ENCODE measurements around the gene TMEM9.

TMEM9 gene

DNA sequence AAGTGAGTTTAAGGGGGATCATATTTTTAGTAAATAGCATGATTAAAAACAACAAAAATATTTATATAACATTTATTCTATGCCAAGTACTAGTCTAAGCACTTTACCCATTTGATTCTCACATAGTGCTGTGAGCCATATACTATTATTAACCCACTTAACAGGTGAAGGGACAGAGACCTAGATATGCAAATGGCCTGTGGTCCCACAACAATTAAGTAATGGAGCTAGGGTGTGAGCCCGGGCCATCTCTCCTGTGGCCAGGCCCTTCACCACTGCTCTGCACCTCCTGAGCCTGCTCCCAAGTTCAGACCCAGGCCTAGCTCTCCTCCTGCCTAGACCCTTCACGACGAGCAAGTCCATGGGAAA, 27.8 kb downstream of the TMEM9 start:
- no peak for DNase-seq

DNA sequence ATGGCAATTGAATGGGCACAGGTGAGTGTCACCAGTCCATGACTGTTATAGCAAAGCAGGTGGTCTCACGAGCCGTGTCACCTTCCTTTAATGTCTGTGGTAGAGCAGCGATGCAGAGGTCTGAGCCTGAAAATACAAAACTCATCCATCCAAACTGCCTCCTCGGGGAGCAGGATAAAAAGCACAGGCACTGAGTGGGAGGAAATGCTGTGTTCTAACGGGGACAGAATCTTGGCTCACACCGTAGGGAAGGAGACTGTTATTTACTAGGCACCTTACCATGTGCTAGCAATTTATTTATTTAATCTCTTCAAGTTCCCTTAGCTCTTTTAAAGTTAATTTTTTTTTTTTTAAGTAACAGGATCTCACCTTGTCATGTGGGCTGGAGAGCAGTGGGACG, 28.5 kb downstream of the TMEM9 start:
- no peak for DNase-seq

DNA sequence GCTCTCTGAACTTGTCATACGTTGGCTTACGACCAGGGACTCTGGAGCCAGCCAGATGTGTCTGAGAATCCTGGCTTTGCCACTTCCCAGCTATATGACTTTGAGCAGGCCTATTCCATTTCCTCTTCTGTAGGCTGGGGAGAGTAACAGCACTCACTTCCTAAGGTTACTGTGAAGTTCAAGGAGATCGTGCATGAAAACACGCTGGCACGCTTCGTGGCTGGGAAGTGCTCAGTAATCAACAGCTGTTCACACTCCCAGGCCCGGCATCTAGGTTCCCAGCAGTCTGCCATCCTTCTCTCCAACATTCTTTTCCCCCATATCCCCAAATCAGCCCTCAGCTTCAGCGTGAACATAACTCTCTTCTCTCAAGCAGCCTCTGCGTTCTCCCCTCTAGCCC, 29.3 kb downstream of the TMEM9 start:
- DNase-seq, result no peak

DNA sequence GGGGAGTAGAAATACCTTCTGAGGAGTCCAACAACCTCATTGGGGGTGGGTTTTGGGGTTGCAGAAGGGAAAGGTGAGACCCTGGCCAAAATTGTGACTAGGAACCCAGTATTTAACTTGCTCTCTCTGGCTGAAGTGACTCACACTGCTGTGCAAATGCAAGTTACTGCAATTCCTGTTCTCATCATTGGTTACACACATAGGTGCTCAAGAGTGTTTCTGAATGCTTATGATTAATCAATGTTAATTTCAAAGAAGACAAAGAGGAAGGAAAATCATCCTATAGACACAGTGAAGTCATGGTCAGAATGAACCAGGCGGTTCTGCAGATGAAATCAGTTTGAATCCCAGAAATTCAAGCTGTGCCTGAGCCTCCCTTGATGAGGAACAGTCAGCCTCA, 30.4 kb downstream of the TMEM9 start:
- no peak for DNase-seq

DNA sequence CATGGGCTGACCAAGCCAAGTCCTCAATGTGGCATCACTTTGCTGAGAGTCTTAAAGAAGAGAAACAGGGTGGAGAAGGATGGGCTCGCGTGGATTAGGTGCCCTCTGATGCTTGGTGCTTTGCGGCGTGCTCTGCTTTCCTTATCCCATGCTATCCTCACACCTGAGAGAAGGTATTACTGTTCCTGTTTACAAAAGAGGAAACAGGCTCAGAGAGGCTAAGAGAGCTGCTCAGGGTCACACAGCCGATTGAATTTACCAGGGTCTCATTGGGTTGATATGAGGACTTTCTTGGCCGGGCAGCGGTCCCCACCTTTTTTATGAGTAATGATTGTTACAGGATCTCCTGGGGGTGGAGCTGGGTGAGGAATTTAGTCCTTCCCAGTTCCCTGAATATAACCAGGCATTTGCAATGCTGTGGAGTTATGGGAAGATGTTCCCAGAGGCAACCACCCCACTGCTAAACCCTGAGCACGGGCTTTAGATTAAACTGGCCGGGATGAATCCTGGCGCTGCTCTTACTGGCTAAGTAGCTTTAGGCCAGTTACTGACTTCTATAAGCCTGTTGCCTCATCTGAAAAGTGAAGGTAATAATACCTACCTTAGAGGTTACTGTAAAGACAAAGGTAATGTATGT, 31.8 kb downstream of the TMEM9 start:
- DNase-seq, result no peak

DNA sequence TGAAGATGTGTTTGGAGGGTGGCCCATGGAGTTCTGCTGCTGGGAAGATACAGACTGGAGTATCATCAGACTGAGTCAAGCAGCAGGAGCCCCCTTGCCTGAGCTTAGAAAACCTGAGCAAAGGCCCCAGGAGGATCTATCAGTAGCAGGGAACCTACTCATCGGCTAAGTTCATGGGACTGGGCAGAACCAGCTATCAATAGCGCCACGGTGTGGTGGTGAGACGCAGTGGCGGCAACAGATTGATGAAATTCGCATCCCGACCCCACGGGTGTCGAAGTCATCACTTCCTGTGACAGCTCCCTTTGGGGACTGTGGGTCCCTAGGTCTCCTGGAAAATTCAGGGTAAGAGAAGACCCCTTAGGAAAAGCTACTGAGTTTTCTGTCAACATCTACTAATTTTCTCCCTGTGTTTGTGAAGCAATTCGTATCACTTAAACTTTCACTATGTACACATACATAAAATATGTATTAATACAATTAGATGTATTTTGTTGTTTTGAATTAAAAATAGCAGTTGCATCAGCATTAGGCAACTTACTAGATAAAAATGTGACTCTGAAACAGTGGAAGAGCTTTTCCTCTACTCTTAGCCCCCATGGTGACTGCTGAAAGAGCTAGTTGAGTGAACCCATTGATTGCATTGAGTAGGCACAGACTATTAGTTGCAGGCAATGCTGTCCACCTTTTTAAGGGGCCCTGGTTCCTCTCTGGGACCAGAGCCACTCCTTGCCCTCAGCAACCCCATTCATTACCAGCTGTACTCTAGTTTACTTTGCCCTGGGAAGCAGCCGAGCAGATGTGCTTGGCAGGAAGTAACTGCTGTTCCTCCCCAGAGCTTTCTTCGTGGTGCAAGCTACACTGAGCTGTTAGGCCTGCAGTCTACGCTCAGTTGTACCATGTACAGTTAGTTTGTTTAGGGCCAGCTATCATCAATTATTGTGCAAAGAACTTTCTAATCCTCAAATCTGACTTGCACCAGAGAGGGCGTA, 34.8 kb downstream of the TMEM9 start:
- peak; percentile 24 for DNase-seq

DNA sequence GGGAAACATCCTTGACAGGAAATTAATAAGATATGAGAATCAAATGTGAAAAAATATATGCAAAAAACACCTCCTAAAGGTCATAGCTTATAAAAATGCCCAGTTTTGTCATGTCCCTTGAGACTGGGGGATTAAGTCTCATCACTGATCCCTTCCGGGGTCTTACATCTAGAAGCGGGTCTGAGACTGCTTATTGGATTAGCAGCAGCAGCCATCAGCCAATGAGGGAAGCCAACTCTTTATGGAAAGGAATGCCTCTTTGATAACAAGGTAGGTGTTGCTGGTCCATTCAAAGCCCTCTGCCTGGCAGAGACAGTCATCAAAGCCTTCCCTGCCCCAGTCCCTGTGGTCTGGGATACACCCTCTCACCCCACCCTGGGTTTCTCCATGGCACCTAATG, 38.2 kb downstream of the TMEM9 start:
- no peak for DNase-seq

DNA sequence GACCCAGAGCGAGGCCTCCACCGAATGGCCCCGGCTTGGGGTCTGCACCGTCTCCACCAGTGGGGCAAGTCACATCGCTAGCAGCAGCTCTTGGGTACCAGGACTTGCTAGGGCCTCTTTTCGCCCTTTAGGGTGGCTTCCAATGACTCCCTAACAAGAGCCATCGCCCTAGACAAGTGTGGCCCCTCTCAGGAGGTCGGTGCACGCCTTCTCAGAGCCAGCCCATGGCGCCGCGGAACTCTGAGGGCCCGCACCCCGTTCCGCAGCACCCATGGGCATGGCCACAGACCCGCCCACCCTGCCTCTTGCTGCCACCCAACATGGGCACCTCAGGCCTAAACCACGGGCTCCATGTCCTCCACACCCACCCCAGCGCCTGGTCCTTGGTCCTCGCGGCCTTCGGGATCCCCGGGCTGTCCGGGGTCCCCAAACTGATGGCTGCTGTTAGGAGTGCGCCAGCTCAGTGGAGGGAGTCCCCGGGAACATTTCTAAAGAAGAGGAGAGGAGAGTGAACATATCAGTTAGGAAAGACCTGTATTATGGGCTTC, 38.8 kb downstream of the TMEM9 start:
- DNase-seq, result no peak

DNA sequence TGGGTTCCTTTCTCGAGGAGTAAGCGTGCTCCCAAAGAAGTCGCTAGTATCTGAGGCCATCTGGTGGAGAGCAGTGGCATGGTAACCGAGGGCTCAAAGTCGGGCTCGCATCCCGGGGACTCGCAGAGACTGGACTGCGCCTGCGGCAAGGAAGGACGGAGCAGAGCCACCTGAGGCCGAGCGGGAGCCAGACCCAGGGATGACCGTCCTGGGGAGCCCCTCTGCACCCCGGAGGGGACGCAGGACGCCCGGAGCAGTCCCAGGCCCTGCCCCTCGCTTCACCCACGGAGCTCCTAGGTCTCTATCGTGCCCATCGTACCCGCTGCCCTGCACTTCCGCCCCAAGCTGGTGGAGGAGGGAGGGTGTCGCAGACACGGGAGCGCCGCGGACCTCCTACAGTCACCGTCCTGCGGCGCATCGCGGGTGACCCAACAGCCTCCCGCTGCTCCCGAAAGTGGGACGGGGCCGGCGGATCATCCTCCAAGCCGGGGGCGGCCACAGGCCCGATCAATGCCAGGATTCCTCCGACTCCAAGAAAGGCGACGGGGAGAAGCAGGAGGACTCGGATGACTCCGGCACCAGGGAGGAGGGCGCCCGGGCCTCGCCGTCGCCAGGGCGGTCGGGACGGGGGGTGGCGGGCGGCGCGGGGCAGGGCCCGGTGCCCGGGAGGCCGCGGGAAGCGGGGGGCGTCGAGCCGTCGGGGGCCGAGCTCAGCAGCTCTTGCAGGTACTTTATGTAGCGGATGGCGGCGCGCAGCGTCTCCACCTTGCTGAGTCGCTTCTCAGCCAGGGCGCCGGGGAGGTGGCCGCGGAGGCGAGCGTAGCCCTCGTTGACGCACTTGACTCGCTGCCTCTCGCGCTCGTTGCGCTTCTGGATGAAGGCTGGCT, 39.8 kb downstream of the TMEM9 start:
- DNase-seq, result peak; percentile 94

DNA sequence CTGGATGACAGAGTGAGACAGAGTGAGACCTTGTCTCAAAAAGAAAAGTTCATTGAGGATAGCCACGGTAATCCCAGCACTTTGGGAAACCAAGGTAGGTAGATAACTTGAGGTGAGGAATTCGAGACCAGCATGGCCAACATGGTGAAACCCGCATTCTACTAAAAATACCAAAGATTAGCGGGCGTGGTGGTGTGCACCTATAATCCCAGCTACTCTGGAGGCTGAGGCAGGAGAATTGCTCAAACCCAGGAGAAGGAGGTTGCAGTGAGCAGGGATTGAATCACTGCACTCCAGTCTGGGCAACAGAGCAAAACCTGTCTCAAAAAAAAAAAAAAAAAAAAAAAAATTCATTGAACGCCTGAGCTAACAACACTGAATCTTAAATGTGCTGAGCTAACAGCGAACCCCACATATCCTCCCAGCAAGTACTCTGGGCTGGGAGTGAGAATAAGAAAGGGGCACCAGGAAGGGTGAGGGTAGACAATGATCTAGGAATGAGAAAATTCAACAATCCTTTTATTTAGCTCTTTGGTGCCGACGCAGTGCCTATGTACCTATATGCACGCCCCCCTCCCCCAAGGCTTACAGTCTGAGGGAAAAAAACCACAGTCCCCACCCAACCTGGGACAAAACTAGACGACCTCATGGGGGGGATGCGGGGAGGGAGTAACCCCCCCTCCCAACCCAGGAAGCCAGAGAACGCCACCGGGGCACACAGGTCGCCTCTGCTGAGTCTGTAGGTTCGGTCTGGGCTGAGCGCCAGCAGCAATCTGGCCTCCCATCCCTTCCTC, 40.6 kb downstream of the TMEM9 start:
- DNase-seq, result no peak

DNA sequence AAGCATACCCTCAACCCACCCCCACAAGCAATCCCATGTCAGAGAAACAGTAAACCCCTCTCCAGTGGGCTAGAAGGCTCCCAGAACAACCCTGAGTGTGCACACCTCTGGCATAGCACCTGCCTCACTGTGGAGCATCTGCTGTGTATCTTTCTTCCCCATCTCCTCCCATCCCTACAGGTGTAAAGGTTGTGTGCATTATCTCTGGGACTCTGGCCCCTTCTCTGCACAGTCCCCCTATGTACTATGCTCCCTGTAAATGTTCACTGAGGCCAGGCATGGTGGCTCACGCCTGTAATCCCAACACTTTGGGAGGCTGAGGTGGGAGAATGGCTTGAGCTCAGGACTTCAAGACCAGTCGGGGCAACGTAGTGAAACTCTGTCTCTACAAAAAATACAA, 41.3 kb downstream of the TMEM9 start:
- no peak for DNase-seq

DNA sequence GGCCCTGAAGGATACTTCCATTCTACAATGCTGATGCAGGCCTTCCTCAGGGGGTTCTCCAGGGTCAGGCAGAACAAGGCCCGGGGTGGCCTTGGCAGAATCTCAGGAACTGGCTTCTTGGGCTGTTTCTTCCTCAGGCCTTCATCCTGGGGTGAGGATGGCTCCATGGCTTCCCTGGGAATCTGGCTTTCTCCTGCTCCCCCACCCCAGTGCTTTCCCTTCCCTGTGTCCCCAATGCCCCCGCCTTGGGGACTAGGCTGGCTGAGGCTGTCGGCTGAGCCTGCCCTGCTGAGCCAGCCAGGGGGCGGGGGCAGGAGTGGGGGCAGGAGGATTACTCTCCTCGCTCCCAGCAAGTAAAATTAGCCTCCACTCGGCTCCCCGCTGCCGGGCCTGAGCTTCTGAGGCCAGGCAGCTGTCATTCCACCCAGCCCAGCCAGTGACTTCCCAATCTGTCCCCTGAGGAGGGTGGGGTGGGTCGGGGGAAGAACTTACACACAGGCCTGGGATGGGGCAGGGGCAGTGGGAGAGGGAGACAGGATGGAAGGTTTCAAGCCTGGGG, 42.0 kb downstream of the TMEM9 start, which contains the start of gene CACNA1S:
CACNA1S (minus strand) TSS at position 254 of the 559 bp plus-strand sequence; CDS start at position 167, 87 bp downstream.
- no peak for DNase-seq

DNA sequence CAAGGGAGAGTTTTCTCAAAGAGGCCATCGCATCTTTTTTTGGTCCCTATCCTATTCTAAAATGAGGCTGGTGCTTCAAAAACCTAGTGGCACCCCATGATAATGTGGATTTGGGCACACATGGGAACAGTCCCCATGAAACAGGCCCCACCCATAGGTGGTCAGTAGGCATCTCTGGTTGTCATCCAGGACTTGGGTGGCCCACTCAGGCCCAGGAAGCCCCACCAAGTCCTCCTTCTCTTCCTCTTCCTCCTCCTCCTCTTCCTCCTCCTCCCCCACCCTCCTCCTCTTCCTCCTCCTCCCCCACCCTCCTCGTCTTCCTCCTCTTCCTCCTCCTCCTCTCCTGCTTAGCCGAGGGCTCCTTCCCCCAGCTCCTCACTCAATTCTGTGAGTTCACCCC, 42.6 kb downstream of the TMEM9 start:
- DNase-seq, result no peak

DNA sequence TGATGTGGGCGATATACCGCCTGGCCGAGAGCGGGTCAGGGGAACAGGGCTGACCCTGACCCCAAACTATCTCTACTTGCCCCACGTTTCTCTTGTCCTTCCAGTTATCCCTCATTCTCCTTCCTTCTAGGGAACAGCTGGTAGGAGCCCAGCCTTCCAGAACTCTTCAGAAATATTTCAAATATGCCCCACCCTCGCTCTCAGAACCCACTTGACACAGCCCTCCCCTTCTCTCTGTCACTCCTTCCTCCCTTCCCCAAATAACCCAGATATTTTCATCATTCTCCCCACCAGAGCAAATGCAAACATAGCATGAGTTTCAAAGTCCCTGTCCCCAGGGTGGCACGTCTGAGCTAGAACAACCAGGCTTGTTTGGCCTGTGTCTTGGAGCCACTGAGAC, 43.1 kb downstream of the TMEM9 start:
- no peak for DNase-seq

DNA sequence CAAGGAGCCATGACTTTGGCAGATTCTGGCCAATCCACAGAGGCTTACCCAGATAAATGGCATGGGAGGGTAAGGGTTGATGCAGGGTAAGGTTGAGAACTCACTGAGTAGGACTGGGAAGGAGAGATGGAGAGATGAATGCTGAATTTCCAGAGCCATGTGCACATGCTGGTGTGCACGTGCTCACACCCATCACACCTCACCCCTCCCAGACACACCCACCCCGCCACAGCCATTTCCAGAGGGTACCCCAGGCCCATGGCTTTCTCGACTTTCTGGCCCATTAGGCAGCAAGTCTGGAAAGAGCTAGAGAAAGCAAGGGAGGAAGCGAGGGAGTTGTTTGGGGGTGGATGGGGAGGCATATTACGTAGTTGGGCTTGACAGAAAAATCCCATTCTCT, 43.7 kb downstream of the TMEM9 start:
- DNase-seq, result no peak

DNA sequence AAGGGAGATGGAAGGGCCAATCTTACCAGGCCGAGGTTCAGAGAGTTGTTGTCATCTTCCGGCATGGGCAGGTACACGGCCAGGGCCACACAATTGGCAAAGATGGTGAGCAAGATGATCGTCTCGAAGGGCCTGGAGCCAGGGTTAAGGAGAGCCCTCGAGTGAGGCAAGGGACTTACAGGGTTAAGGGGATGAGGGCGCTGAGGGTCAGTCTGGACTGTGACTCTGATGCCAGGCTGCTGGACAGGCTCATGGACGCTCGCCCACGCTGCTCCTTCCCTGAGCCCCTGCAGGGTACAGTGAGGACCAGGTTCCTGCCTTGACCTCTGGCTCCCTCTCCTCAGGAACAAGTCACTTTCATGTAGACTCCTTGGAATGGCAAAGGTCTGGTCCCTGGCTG, 44.1 kb downstream of the TMEM9 start:
- no peak for DNase-seq

DNA sequence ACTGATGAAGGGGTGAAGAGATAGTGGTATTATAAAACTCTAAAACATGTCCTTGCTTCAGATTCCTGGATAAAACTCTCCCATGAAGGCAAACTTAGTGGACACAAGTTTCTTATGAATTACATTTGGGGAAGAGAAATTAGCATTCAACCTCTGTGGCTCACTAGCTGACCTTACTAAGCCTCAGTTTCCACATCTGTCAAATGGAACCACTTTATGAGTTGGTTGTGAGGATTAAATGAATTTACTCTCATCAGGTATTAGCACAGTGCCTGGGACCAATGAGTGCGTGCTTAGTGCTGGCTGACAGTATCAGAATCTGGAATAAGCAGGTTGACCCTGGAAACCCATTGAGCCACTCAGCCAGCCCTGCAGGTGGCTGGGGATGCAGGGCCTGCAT, 44.6 kb downstream of the TMEM9 start:
- no peak for DNase-seq

DNA sequence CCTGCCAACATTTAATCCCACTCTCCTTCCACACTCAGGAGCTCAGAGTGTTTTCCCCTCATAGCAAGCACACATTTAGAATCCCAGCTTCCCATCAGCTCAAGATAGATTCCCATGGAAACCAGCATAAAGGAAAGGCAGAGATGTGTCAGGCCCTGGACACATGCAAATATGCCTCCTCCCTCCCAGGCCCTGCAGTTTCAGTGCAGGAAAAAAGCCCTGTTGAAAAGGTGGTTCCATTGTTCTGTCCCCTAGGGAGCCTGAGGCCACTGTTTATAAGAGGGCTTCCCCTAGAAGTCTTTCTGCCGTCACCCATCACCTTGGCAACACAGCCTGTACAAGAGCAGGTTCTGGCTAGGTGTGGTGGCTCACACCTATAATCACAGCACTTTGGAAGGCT, 45.7 kb downstream of the TMEM9 start:
- no peak for DNase-seq

DNA sequence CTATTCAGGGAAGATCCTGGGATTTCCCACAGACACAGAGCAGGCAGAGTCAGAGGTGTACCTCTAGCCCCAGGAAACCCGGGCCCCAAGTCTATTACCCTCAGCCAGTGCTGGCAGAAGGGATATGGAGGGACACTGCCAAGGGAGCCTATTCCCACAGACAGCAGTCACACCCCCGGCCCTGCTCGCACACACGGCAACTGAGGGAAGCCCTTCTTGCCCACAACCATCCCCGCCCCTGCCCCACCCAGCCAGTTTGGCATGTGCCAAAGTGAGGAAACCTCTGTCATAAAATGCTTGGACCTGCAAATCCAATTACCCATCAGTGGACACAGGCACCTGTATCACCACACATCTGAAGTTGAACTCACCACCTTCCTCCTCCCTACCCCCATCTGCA, 48.6 kb downstream of the TMEM9 start:
- DNase-seq, result no peak

DNA sequence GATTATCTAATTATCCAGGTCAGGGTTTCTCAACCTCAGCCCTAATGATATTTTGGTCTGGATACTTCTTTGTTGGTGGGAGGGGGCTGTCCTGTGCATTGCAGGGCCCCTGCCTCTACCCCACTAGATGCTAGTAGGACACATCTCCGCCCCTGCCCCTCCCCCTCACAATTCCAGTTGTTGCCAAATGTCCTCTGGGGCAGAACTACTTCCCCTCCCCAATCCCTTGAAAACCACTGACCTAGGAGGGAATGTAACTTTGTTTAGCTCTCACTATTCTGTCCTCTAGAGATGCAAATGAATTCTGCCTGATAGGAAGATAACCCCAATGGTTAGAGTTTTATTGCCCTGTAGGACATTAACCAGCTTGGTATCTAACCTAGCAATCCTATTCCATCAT, 50.1 kb downstream of the TMEM9 start:
- no peak for DNase-seq

DNA sequence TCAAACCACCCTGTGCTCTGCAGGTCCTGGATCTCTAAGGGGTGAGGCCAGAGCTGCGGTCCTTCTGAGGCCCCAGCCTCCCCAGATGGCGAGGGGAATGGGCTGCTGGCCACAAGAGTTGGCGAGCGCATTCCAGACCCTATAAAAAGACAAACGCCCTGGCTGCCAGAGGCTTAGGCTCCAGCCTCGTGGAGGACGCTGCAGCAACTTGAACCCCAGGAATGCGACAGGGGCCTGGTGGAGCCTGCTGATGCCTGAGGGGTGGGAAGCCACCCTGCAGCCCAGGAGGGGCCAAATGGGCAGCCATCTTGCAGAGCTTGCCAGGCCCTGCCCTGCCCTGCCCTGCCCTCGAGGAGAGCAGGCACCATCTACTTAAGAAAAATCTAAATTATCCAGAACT, 50.6 kb downstream of the TMEM9 start:
- no peak for DNase-seq
